Measurements from ENCODE around the gene KIAA1671. TPM values are rescaled to one million over a fixed set of nuclear protein-coding genes. Genes with fewer than 3 reads are reported as not detected.
A peak's percentile ranks its signal among the peaks of the same experiment; 100 is the strongest.

Gene KIAA1671
- total and polyA plus RNA-seq, 2 of the 13 experiments (the other 11 are each of a cell fraction or from before 2014, with no cell fraction given): 13.5 to 13.6 TPM

DNA sequence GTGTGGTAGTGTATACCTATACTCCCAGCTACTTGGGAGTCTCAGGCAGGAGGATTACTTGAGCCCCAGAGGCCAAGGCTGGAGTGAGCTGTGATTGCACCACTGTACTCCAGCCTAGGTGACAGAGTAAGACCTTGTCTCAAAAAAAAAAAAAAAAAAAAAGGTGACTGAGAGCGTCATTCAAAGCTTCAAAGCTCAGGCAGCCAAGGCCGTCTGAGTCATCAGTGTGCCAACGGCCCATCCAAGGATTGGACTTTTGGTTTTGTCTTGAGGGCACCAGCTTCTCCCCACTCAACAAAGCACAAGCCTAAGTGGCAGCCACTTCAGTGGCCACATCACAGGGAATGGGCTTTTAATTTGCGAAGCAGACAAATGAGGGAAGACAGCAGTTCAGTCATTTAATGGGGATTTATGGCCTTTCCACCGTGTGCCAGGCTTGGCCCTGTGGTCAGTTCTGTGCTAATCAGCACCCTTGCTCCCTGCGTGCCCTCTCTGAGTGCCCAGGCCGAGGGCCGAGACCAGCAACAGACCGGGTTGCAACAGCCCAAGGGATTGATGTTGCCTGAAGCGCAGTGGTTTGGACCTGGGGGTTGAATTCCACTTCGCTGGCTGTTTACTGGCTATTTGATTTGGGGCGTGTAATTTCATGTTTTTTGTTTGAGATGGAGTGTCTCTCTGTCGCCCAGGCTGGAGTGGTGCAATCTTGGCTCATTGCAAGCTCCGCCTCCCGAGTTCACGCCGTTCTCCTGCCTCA, 216.9 kb downstream of the KIAA1671 start (continued):
- TF ChIP-seq, protein P1, sequence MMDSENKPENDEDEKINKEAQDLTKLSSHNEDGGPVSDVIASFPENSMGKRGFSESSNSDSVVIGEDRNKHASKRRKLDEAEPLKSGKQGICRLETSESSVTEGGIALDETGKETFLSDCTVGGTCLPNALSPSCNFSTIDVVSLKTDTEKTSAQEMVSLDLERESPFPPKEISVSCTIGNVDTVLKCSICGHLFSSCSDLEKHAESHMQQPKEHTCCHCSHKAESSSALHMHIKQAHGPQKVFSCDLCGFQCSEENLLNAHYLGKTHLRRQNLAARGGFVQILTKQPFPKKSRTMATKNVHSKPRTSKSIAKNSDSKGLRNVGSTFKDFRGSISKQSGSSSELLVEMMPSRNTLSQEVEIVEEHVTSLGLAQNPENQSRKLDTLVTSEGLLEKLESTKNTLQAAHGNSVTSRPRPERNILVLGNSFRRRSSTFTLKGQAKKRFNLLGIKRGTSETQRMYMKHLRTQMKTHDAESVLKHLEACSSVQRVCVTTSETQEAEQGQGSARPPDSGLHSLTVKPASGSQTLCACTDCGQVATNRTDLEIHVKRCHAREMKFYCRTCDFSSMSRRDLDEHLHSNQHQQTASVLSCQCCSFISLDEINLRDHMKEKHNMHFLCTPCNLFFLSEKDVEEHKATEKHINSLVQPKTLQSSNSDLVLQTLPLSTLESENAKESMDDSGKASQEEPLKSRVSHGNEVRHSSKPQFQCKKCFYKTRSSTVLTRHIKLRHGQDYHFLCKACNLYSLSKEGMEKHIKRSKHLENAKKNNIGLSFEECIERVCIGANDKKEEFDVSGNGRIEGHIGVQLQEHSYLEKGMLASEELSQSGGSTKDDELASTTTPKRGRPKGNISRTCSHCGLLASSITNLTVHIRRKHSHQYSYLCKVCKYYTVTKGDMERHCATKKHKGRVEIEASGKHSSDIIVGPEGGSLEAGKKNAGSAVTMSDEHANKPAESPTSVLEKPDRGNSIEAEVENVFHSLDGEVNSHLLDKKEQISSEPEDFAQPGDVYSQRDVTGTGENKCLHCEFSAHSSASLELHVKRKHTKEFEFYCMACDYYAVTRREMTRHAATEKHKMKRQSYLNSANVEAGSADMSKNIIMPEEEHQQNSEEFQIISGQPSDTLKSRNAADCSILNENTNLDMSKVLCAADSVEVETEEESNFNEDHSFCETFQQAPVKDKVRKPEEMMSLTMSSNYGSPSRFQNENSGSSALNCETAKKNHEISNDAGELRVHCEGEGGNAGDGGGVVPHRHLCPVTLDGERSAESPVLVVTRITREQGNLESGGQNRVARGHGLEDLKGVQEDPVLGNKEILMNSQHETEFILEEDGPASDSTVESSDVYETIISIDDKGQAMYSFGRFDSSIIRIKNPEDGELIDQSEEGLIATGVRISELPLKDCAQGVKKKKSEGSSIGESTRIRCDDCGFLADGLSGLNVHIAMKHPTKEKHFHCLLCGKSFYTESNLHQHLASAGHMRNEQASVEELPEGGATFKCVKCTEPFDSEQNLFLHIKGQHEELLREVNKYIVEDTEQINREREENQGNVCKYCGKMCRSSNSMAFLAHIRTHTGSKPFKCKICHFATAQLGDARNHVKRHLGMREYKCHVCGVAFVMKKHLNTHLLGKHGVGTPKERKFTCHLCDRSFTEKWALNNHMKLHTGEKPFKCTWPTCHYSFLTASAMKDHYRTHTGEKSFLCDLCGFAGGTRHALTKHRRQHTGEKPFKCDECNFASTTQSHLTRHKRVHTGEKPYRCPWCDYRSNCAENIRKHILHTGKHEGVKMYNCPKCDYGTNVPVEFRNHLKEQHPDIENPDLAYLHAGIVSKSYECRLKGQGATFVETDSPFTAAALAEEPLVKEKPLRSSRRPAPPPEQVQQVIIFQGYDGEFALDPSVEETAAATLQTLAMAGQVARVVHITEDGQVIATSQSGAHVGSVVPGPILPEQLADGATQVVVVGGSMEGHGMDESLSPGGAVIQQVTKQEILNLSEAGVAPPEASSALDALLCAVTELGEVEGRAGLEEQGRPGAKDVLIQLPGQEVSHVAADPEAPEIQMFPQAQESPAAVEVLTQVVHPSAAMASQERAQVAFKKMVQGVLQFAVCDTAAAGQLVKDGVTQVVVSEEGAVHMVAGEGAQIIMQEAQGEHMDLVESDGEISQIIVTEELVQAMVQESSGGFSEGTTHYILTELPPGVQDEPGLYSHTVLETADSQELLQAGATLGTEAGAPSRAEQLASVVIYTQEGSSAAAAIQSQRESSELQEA (CRISPR knock-in tag; IDR thresholded peaks at IDR 0.05; ENCODE audit: not compliant biosample characterization): peak; percentile 56
- peak; percentile 29; the same call in 1 of the 2 replicates for TF ChIP-seq YEATS4 (CRISPR knock-in tag; IDR thresholded peaks at IDR 0.05; ENCODE audit: borderline replicate concordance)
- TF ChIP-seq ZNF333 (CRISPR knock-in tag; IDR thresholded peaks at IDR 0.05; ENCODE audit: borderline replicate concordance): no peak
- TF ChIP-seq DRAP1 (CRISPR knock-in tag; IDR thresholded peaks at IDR 0.05): no peak
- TF ChIP-seq, protein P2, sequence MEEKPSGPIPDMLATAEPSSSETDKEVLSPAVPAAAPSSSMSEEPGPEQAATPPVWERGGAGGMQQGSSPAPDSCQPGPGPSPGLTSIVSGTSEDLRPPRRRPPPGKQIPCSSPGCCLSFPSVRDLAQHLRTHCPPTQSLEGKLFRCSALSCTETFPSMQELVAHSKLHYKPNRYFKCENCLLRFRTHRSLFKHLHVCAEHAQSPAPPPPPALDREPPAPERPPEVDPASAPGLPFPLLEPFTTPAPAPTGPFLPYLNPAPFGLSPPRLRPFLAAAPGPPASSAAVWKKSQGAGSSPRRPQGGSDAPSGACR (CRISPR knock-in tag; IDR thresholded peaks at IDR 0.05): no peak
- TF ChIP-seq EHMT2 (IDR thresholded peaks at IDR 0.05; ENCODE audit: borderline replicate concordance, low read depth, low read length): peak; percentile 82; the same call in 1 of the 2 replicates
- TF ChIP-seq HOXA7 (CRISPR knock-in tag; IDR thresholded peaks at IDR 0.05): no peak
- TF ChIP-seq ZBTB38 (CRISPR knock-in tag; IDR thresholded peaks at IDR 0.05): 0 out of 2 replicates have a peak, but pooled peaks have one; percentile 24
- TF ChIP-seq HMG20B (CRISPR knock-in tag; conservative IDR thresholded peaks at IDR 0.05): no peak; the same call in 1 of the 2 replicates
- no peak for TF ChIP-seq U2AF2 (IDR thresholded peaks at IDR 0.05; ENCODE audit: low read depth, low read length)
- no peak for TF ChIP-seq ZNF564 (CRISPR knock-in tag; IDR thresholded peaks at IDR 0.05)
- TF ChIP-seq E2F5 (CRISPR knock-in tag; conservative IDR thresholded peaks at IDR 0.05): no peak
- TF ChIP-seq CBX5 (CRISPR knock-in tag; IDR thresholded peaks at IDR 0.05; ENCODE audit: borderline replicate concordance): peak; percentile 9; the same call in 1 of the 2 replicates
- no peak for TF ChIP-seq ZNF703 (CRISPR knock-in tag; IDR thresholded peaks at IDR 0.05; ENCODE audit: borderline replicate concordance)
- TF ChIP-seq ZNF441 (CRISPR knock-in tag; IDR thresholded peaks at IDR 0.05; ENCODE audit: borderline replicate concordance): peak; percentile 78; the same call in 1 of the 2 replicates
- TF ChIP-seq ZIK1 (CRISPR knock-in tag; IDR thresholded peaks at IDR 0.05; ENCODE audit: borderline replicate concordance, low read depth): no peak
